Bronchial epithelial cell (primary cell): Measurements from ENCODE around the gene CEP128. TPM values are rescaled to one million over a fixed set of nuclear protein-coding genes. Genes with fewer than 3 reads are reported as not detected.

Source experiments
- DNase-seq: peaks from one replicate; pipeline ENCODE4 v3.0.0-alpha.2; 2010; ENCODE audit warnings: low read depth
- FAIRE-seq: peaks from 2 replicates; lab custom pipeline; 2011; peaks lifted over from hg19 to GRCh38; lab: Jason Lieb, UNC
- H3K27me3 ChIP-seq: 2 replicates; pipeline ENCODE4 v1.5.1; 2011; ENCODE audit warnings: low read length; ENCODE audit not compliant: control insufficient read depth, insufficient read depth
- H3K36me3 ChIP-seq: 2 replicates; pipeline ENCODE4 v1.5.1; 2011; ENCODE audit warnings: low read length; ENCODE audit not compliant: control insufficient read depth, insufficient read depth
- H3K4me3 ChIP-seq: 2 replicates; pipeline ENCODE4 v1.5.1; 2011; ENCODE audit warnings: mild to moderate bottlenecking, low read depth, low read length, control low read depth
- total RNA-seq: library from RNA; depleted of rRNA; stranded (reverse); fragments of >200 nt; gene quantifications from 2 replicates; pipeline ENCODE4 v1.2.1, GENCODE V29; 2014
- TF ChIP-seq, protein P1 (sequence below): IDR thresholded peaks from 2 replicates; pipeline ENCODE4 v1.5.1; 2011; ENCODE audit warnings: mild to moderate bottlenecking, moderate library complexity, low read length, control low read depth, inconsistent platforms; ENCODE audit not compliant: insufficient read depth, severe bottlenecking

CEP128 gene
- total RNA-seq, 1 donor from 2014 or later, result 6.6 TPM

DNA sequence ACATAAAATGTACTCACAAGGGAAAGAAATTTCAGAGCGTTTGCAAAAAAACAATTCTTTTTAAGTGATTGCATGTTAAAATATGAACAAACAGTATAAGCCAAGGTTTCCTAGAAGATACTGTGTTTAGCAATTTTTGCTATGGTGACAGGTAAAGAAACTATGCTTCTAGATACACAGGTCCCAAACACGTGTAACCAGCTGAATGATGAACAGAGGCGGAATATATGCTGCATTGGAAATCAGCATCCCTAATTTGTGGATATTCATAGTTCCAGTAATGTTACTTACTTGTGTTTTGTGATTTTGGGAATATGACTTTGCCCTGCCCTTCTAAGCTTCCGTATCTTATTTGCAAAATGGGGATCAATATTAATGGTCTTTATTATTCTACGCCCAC is 403.9 kb downstream of the CEP128 start:
- DNase-seq (no peak), FAIRE-seq (no peak)
- TF ChIP-seq, protein P1, sequence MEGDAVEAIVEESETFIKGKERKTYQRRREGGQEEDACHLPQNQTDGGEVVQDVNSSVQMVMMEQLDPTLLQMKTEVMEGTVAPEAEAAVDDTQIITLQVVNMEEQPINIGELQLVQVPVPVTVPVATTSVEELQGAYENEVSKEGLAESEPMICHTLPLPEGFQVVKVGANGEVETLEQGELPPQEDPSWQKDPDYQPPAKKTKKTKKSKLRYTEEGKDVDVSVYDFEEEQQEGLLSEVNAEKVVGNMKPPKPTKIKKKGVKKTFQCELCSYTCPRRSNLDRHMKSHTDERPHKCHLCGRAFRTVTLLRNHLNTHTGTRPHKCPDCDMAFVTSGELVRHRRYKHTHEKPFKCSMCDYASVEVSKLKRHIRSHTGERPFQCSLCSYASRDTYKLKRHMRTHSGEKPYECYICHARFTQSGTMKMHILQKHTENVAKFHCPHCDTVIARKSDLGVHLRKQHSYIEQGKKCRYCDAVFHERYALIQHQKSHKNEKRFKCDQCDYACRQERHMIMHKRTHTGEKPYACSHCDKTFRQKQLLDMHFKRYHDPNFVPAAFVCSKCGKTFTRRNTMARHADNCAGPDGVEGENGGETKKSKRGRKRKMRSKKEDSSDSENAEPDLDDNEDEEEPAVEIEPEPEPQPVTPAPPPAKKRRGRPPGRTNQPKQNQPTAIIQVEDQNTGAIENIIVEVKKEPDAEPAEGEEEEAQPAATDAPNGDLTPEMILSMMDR, result no peak
- H3K36me3 ChIP-seq, result no peaks in the 10 kb centered on the region
- no peaks in the 10 kb centered on the region for H3K27me3 ChIP-seq
- H3K4me3 ChIP-seq, result no peak overlapping the region

GRCh38 chr14:80536456-80536855 is 405.1 kb downstream of the CEP128 start:
- TF ChIP-seq, protein P1, result no peak
- no peak for FAIRE-seq

DNA sequence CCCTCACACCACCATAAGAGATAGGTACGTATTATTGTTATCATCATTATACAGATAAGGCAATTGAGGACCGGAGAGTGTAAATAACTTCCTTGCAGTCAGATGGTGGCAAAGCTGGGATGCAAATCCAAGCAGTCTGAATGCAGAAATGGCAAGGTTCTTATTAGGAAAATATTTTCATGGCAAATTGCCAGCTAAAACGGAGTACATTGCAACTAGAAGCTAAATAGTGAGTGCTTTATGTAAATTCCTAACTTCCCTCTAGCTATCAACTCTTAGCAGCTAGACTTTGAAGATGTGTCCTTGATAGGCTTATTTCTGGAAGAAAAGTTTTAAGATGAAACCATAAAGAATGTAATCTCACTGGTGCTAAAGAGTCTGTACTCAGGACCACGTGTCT is 406.4 kb downstream of the CEP128 start:
- Histone ChIP-seq H3K27me3 (no peaks in the 10 kb centered on the region), H3K36me3 (no peaks in the 10 kb centered on the region), H3K4me3 (no peak overlapping the region)
- FAIRE-seq, result no peak
- TF ChIP-seq, protein P1, result no peak
- no peak for DNase-seq

More at GRCh38 chr14:80536456-80536855, 405.1 kb downstream of the CEP128 start:
- no peaks in the 10 kb centered on the region for H3K27me3 ChIP-seq
- H3K4me3 ChIP-seq, result no peak overlapping the region
- H3K36me3 ChIP-seq, result no peaks in the 10 kb centered on the region
- peak; percentile 48 for DNase-seq

DNA sequence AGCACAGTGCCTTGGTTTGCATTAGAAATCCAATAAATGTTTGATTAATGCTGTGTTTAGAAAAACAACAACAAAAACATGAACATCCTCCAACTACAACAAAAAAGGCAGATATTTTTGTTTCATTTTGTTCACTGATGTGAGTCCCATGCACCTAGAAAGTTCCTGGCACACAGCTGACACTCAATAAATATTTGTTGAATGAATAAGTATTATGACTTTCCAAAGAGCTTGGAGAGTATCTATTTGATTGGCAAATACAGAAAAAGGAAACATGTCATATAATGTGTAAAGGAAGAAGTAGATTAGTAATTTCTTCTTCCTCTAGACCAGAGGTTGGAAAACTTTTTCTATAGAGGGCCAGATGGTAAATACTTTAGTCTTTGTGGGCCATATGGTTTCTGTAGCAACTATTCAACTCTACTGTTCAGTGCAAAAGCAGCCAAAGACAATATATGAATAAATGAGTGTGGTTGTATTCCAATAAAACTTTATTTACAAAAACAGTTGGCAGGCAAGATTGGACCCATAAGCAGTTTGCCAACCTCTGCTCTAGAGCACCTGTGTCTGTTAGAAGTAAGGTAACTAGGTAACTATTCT is 417.9 kb downstream of the CEP128 start:
- peak; percentile 63 for DNase-seq
- Histone ChIP-seq H3K4me3 (no peak overlapping the region), H3K27me3 (no peaks in the 10 kb centered on the region), H3K36me3 (no peaks in the 10 kb centered on the region)
- TF ChIP-seq, protein P1, result no peak
- FAIRE-seq, result no peak

DNA sequence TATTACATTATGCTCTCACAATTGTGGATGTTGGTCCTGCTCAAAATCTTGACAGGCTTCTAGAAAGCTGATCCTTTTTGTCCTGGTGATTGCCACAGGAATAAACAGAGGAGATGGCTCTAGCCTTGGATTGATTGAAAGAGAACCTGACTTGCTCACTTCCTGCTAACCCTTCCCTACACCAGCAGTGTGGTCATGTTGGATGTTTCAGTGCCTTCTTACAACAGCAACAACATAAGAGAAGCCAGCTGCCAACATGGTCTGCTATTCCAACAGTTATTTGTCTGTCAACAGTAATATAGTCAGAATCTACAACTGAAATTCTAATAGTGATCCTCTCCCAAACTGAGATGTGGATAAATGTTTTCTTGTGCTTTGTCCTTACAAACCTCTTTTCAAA is 418.6 kb downstream of the CEP128 start:
- peak; percentile 20 for DNase-seq
- FAIRE-seq, result no peak
- TF ChIP-seq, protein P1, result no peak
- Histone ChIP-seq H3K4me3 (no peak overlapping the region), H3K27me3 (no peaks in the 10 kb centered on the region), H3K36me3 (no peaks in the 10 kb centered on the region)

DNA sequence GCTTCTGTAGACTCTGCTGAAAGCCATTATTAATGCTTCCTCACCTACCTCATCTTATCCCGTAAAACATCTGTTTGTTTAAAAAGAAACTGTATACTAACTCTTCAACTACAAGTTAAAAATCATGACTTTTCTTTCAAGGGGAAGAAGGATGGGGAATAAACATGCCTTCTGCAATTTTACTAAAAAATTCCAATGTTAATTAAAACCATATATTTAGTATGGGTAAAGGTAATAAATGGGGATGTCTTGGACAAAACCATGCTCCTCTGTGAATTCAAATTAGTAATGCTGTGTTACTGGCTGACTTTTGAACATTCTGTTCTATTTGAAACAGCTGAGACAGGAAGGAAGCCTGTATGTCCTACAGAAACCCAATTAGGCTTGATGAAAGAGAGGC is 419.1 kb downstream of the CEP128 start:
- H3K36me3 ChIP-seq, result no peaks in the 10 kb centered on the region
- H3K4me3 ChIP-seq, result no peak overlapping the region
- DNase-seq (no peak), FAIRE-seq (no peak)
- TF ChIP-seq, protein P1, result no peak
- H3K27me3 ChIP-seq, result no peaks in the 10 kb centered on the region
